SK-N-SH treated with all-trans-retinoic acid at 6 μM for 48 hours (cell line): ENCODE results near the gene ITPKB.
"Not testable (repeated sequence)": the region's sequence is repeated elsewhere in the genome, so short reads cannot be mapped to it uniquely, and the experiment has no call there.

Experiments
- ATAC-seq: fragments of 200-7000 bp; cut with Tn5 transposase; 3 replicates; pipeline ENCODE4 v1.9.1; 2020; ENCODE audit warnings: mild to moderate bottlenecking, moderate library complexity
- BACH2 ChIP-seq: fragments of 250-450 bp; sonication (Bioruptor Pico); IDR thresholded peaks from 2 replicates; pipeline ENCODE4 v1.9.0; 2021; ENCODE audit warnings: mild to moderate bottlenecking, borderline replicate concordance
- CREB5 ChIP-seq: fragments of 250-450 bp; sonication (Bioruptor Pico); IDR thresholded peaks from 2 replicates; pipeline ENCODE4 v1.5.1; 2020; ENCODE audit warnings: low read depth, mild to moderate bottlenecking, moderate library complexity
- CSDC2 ChIP-seq: fragments of 250-450 bp; sonication (Bioruptor Pico); IDR thresholded peaks from 2 replicates; pipeline ENCODE4 v1.5.0; 2020; ENCODE audit warnings: mild to moderate bottlenecking, moderate library complexity
- CSRNP3 ChIP-seq: fragments of 250-450 bp; sonication (Bioruptor Pico); IDR thresholded peaks from 2 replicates; pipeline ENCODE4 v1.5.1; 2021; ENCODE audit warnings: mild to moderate bottlenecking, moderate library complexity
- ESRRG ChIP-seq: fragments of 250-450 bp; sonication (Bioruptor Pico); IDR thresholded peaks from 2 replicates; pipeline ENCODE4 v1.6.1; 2021; ENCODE audit warnings: mild to moderate bottlenecking
- GLIS3 ChIP-seq: fragments of 250-450 bp; sonication (Bioruptor Pico); IDR thresholded peaks from 2 replicates; pipeline ENCODE4 v1.5.0; 2020; ENCODE audit warnings: mild to moderate bottlenecking, moderate library complexity
- ISL1 ChIP-seq: fragments of 250-450 bp; sonication (Bioruptor Pico); IDR thresholded peaks from 2 replicates; pipeline ENCODE4 v2.1.2; 2022; ENCODE audit warnings: mild to moderate bottlenecking, moderate library complexity
- OSR1 ChIP-seq: fragments of 250-450 bp; sonication (Bioruptor Pico); IDR thresholded peaks from 2 replicates; pipeline ENCODE4 v1.8.0; 2022; ENCODE audit warnings: moderate library complexity, mild to moderate bottlenecking, inconsistent platforms
- PPARA ChIP-seq: fragments of 250-450 bp; sonication (Bioruptor Pico); IDR thresholded peaks from 2 replicates; pipeline ENCODE4 v1.5.0; 2020; ENCODE audit warnings: mild to moderate bottlenecking, borderline replicate concordance
- SNAI2 ChIP-seq: fragments of 250-450 bp; sonication (Bioruptor Pico); IDR thresholded peaks from 2 replicates; pipeline ENCODE4 v1.5.0; 2020; ENCODE audit warnings: mild to moderate bottlenecking, moderate library complexity
- TCF4 ChIP-seq: fragments of 250-450 bp; sonication (Bioruptor Pico); IDR thresholded peaks from 2 replicates; pipeline ENCODE4 v1.8.0; 2021; ENCODE audit warnings: mild to moderate bottlenecking, moderate library complexity, borderline replicate concordance
- TOX ChIP-seq: fragments of 250-450 bp; sonication (Bioruptor Pico); IDR thresholded peaks from 2 replicates; pipeline ENCODE4 v1.8.0; 2021; ENCODE audit warnings: mild to moderate bottlenecking, moderate library complexity, borderline replicate concordance
- TSHZ2 ChIP-seq: fragments of 250-450 bp; sonication (Bioruptor Pico); IDR thresholded peaks from 2 replicates; pipeline ENCODE4 v1.5.0; 2020; ENCODE audit warnings: mild to moderate bottlenecking, moderate library complexity
- ZC3H10 ChIP-seq: fragments of 250-450 bp; sonication (Bioruptor Pico); IDR thresholded peaks from 2 replicates; pipeline ENCODE4 v1.5.1; 2021; ENCODE audit warnings: mild to moderate bottlenecking, moderate library complexity
- ZFP3 ChIP-seq: fragments of 250-450 bp; sonication (Bioruptor Pico); IDR thresholded peaks from 2 replicates; pipeline ENCODE4 v1.5.0; 2020; ENCODE audit warnings: mild to moderate bottlenecking, moderate library complexity
- ZFP30 ChIP-seq: fragments of 450-650 bp; formaldehyde crosslinking; IDR thresholded peaks from 2 replicates; pipeline ENCODE4 v1.5.0; 2022; ENCODE audit warnings: mild to moderate bottlenecking, moderate library complexity
- ZNF565 ChIP-seq: fragments of 450-650 bp; formaldehyde crosslinking; conservative IDR thresholded peaks from 2 replicates; pipeline ENCODE4 v1.5.0; 2020; ENCODE audit warnings: low read depth, mild to moderate bottlenecking, moderate library complexity
- ZNF70 ChIP-seq: fragments of 450-650 bp; formaldehyde crosslinking; IDR thresholded peaks from 2 replicates; pipeline ENCODE4 v1.5.0; 2020; ENCODE audit warnings: mild to moderate bottlenecking, moderate library complexity

ITPKB gene

GRCh38 chr1:226617109-226617508 lies 122.0 kb downstream of the ITPKB start (continued):
- TF ChIP-seq ESRRG (CRISPR knock-in tag) (no peak), ZC3H10 (CRISPR knock-in tag) (no peak)

GRCh38 chr1:226616636-226617035 lies 122.4 kb downstream of the ITPKB start:
- no peak for ATAC-seq
- TF ChIP-seq CSRNP3 (CRISPR knock-in tag) (no peak), PPARA (no peak), GLIS3 (CRISPR knock-in tag) (no peak), ZFP30 (CRISPR knock-in tag) (no peak), TOX (CRISPR knock-in tag) (no peak), TCF4 (CRISPR knock-in tag) (no peak), ZNF565 (CRISPR knock-in tag) (no peak), CREB5 (CRISPR knock-in tag) (no peak), SNAI2 (CRISPR knock-in tag) (no peak), ESRRG (CRISPR knock-in tag) (no peak), BACH2 (CRISPR knock-in tag) (no peak)

GRCh38 chr1:226615876-226616275 lies 123.2 kb downstream of the ITPKB start:
- ATAC-seq, result no peak

GRCh38 chr1:226611980-226612379 lies 127.1 kb downstream of the ITPKB start:
- not testable (repeated sequence) for ATAC-seq

More at GRCh38 chr1:226615876-226616275, 123.2 kb downstream of the ITPKB start:
- TF ChIP-seq ZFP3 (CRISPR knock-in tag) (no peak), GLIS3 (CRISPR knock-in tag) (no peak), TSHZ2 (CRISPR knock-in tag) (no peak), ZC3H10 (CRISPR knock-in tag) (no peak), CSRNP3 (CRISPR knock-in tag) (no peak), TOX (CRISPR knock-in tag) (no peak), SNAI2 (CRISPR knock-in tag) (no peak), ZNF70 (CRISPR knock-in tag) (no peak), PPARA (no peak), ISL1 (no peak), OSR1 (CRISPR knock-in tag) (no peak), ESRRG (CRISPR knock-in tag) (no peak), ZNF565 (CRISPR knock-in tag) (no peak), CREB5 (CRISPR knock-in tag) (no peak), CSDC2 (CRISPR knock-in tag) (no peak)

- TF ChIP-seq ZNF70 (CRISPR knock-in tag) (no peak), CSRNP3 (CRISPR knock-in tag) (no peak)
Measured at GRCh38 chr1:226611301-226611700, 127.8 kb downstream of the ITPKB start.

More at GRCh38 chr1:226611301-226611700, 127.8 kb downstream of the ITPKB start:
- no peak for ATAC-seq
